NCI-H345 treated with DMSO at 0.1 percent for 48 hours (cell line): ENCODE data around the gene MXRA8.
"Not testable (repeated sequence)": the region's sequence is repeated elsewhere in the genome, so short reads cannot be mapped to it uniquely, and the experiment has no call there.

Experiments used
- DNase-seq: peaks from one replicate; lab custom pipeline; 2025; ENCODE audit not compliant: unreplicated experiment; lab: John Stamatoyannopoulos, UW

The MXRA8 gene

DNA sequence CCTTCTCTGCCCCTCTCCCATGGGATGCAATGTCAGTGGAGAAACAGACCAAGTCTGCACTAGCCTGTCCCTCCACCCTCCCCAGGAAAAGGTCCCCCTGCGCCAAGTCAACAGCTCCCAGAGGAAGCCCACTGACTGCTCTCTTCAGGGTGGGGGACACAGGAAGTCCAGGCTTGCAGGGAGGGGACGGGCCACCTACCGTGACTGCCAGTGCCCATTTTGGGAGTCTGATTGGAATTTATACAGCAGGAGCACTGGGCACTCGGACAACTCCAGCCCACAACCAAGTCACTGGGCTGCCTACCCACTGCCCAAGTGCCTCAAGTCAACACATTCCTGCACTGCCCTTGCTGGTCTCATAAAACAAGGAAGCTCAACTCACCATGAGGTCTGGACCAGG is 34.7 kb upstream of the MXRA8 start:
- DNase-seq: no peak

- no peak for DNase-seq
Observed at GRCh38 chr1:1391225-1391624, 32.9 kb upstream of the MXRA8 start.

DNA sequence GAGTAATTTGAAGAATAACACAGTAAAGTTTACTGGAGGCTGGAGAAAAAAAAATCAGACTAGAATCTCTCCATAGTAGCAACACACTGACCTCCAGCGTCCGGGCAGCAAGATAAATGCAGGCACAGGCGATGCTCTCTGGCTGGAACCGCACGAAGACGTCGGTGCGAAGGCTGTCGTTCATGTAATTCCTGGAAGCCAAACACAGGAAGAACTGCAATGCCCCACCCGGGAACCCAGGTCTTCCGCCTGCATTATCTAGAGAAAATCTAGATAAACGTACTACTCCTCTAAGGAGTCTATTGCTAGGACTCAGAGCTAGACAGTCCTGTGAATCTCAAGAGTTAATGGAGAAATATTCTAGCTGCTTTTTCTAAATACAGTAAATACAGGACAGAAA is 32.3 kb upstream of the MXRA8 start:
- no peak for DNase-seq

DNA sequence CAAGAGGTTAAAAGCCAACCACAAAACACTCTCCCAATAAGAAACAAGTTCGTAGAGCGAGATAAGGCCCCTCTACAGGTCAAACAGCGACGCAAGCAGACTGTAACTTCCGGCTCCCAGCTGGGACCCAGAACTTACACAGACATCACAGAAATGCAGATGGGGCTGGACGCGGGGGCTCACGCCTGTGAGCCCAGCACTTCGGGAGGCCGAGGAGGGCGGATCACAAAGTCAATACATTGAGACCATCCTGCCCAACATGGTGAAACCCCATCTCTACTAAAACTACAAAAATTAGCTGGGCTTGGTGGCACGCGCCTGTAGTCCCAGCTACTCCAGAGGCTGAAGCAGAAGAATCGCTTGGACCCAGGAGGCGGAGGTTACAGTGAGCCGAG is 29.7 kb upstream of the MXRA8 start:
- DNase-seq: no peak

DNA sequence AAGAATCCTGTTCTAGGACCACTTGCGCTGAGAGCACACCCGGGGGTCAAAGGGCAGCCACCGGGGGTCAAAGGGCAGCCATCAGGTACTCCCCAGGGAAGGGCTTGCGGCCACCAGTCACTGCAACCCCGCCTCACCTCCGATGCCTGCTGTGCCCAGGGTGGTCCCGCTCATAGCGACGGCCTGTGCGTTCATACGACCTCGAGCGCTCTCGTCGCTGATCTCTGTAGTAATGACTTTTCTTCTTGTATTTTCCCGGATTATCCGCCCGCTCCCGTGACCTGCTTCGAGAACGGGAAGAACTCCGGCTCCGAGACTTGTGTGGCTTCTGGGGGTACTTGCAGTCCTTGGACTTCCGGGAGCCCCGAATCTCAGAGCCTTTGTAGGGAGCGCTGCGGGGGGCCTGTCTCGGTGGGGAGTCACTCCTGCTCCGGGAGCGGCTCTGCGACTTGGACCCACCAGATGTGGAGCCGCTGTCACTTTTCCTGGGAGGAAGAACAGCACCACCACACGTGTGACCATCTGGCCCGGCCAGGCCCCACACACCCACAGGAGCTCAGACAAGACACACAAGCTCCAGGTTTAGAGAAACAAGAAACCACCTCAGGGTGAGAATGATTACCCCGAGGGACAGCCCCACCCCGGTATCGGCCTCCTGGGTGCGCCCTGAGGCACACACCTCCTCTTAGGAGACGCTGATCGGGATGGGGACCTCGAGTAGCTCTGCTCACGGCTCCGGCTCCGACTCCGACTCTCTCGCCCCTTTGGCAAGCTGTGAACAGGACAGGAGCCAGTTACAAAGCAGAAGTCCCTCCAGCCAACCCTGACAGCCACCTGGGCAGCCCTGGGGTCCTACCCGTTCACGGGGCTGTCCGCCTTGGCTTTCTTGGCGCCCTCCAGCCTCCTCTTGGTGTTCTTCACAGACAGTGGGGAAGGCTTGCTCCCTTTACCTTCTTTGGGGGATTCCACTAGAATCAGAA is 29.0 kb upstream of the MXRA8 start:
- DNase-seq: no peak

DNA sequence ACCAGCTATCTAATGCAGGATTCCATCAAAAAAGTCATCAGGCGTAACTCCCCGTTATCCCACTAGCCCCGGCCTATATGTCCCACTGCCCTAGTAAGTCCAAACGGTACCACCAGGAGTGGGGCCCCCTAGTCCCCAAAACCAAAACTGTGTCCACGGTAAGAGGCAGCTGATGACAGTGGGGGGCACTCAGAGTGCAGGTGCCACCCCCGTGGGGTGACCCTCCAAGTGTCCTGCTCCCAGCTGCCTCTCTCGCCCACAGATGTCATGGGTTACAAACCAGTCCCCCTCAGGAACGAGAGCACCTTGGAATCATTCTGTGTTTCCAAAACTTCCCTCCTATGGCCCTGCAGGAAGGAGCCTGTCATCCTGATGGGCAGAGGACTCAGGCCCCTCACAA is 27.6 kb upstream of the MXRA8 start:
- no peak for DNase-seq

GRCh38 chr1:1385339-1385738 is 27.0 kb upstream of the MXRA8 start:
- DNase-seq: not testable (repeated sequence)

DNA sequence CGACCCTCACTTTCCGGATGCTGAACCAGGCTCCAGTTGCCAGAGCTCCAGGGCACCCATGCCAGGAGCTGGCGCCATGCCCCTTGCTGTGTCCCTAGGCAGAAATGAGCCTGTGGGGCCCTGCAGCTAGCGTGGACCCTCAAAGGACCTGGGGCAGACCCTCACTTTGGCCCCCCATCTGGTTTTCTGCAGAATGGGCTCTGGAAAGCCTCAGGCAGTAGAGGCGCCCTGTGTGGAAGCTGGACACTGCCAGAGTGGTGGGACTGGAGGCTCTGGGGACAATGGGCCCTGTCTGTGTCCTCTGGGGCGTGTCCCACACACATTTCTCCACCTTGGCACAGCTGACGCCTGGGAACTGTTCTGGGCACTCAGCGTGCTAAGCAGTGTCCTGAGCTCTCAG is 22.9 kb upstream of the MXRA8 start:
- DNase-seq: no peak

DNA sequence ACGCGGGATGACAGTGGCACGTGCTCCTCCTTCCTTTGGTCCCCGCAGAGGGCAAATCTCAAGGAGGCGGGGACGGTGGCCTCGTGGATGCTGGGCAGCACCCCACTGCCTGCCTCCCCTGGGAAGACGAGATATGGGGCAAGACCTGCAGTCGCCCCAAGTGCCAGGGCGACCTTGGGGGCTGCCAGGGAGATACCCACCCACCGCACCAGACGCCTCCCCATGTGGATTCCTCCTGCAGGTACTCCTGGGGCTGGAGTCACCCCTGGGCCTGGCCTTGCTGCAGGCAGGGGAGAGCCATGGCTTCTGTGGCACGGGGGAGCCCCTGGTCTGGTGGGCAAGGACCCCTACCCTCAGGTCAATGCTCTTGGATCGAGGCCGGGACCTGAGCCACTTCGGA is 22.5 kb upstream of the MXRA8 start:
- no peak for DNase-seq

DNA sequence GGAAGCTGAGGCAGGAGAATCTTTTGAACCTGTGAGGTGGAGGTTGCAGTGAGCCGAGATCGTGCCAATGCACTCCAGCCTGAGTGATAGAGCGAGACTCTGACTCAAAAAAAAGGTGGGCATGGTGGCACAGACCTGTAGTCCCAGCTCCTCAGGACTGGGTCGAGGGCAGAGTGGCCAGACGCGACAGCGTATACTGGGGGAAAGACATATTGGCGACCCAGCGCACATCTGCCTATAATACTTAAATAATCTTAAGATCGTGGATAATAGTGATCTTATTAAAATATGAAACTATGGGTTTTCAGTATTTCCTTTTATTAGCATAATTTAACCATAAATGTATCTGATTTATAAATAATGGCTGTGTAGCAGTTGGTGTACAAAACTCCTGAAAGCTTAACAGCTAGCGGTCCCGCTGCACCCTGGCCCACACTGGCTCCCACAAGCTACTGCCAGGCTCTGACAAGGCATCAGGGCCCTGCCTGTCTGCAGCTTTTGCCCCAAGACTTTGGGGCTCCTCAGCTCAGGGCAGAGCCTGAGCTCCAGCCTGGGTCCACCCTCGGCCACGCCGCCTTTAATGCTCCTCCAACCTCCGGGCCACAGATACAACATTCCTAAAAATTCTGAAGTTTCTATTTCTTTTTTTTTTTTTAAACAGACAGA is 19.3 kb upstream of the MXRA8 start:
- no peak for DNase-seq

DNA sequence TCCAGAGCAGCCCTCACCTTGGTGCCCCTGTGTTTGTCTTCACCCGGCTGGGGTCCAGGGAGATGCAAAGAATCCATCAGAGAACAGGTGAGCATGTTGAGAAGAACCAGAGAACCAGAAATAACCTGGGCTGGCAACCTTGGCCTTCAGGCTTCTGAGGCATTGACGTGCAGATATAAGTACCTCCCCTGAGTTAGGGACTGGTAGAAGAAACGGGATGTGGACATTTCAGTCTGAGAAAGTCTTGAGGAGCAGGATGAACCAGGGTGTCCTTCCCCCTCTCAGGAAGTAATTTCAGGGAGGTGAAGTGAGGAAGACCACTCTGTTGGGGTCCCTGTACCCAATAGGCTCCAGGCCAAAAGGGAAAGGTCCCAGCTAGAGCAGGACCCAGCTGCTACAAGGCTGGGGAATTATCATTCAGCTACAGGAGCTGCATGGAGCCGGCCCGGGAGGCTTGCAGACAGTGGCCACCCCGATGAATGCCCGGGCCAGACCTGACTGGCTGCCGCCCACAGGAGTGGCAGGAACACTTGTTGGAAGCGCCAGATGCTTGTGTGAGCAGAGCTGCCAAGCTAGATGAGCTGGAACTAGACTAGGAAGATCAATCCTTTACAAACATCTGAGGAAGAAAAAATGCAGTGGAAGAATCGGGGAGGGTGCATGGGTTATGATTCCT is 18.3 kb upstream of the MXRA8 start:
- DNase-seq: no peak

GRCh38 chr1:1374929-1375662 is 16.7 kb upstream of the MXRA8 start, which contains the start of gene AURKAIP1:
Gene AURKAIP1, minus strand, starts transcription at chr1:1375207. Its CDS starts 451 bp downstream, at chr1:1374756.
- peak; percentile 97 for DNase-seq

GRCh38 chr1:1374589-1374928 is 16.2 kb upstream of the MXRA8 start:
- DNase-seq: no peak

GRCh38 chr1:1373815-1374588 is 15.6 kb upstream of the MXRA8 start:
- DNase-seq: no peak

DNA sequence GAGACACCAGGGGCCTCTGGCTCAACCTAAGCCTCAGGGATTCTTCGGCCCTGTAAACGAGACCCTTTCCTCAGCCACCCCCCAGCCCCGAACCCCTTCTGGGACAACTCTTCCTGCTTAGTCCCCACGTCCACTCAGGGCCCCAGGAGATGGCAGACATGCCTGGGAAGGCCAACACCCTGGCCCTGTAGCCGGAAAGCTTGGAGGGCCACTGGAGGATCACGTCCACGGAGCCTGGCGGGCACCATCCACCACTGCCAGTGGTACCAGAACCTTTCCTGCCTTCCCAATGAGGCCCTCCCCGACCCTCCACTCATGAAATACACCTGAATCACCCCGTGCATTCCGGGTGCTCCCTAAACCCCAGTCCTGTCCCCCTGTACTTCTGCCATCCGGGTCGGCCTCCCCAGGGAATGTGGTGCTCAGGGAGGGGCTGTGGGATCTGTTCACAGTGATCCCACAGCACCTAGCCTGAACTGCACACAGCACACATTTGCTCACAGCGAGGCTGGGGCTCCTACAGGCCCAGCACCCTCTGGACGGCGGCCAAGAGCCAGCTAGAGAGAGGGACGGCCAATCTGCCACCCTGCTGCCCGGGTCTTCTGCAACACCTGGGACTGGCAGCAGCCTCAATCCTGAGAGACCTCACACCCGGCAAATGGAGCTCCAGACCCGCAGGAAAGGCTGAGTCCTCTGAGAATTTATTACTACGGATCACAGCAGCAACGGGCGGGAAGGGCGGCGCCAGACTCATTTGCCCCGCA is 14.9 kb upstream of the MXRA8 start:
- no peak for DNase-seq

GRCh38 chr1:1371746-1372711 is 13.7 kb upstream of the MXRA8 start:
- DNase-seq: no peak

- DNase-seq: no peak
Observed at GRCh38 chr1:1371364-1371745, 13.0 kb upstream of the MXRA8 start.

- DNase-seq: no peak
Observed at GRCh38 chr1:1370771-1371300, 12.5 kb upstream of the MXRA8 start.
